Fibroblast of upper back skin (primary cell): ENCODE results near the gene SNHG17.
"Not testable (repeated sequence)": the region's sequence is repeated elsewhere in the genome, so short reads cannot be mapped to it uniquely, and the experiment has no call there.

Experiments
- DNase-seq: peaks from one replicate; pipeline ENCODE4 v3.0.0-alpha.2; 2013

Gene SNHG17

DNA sequence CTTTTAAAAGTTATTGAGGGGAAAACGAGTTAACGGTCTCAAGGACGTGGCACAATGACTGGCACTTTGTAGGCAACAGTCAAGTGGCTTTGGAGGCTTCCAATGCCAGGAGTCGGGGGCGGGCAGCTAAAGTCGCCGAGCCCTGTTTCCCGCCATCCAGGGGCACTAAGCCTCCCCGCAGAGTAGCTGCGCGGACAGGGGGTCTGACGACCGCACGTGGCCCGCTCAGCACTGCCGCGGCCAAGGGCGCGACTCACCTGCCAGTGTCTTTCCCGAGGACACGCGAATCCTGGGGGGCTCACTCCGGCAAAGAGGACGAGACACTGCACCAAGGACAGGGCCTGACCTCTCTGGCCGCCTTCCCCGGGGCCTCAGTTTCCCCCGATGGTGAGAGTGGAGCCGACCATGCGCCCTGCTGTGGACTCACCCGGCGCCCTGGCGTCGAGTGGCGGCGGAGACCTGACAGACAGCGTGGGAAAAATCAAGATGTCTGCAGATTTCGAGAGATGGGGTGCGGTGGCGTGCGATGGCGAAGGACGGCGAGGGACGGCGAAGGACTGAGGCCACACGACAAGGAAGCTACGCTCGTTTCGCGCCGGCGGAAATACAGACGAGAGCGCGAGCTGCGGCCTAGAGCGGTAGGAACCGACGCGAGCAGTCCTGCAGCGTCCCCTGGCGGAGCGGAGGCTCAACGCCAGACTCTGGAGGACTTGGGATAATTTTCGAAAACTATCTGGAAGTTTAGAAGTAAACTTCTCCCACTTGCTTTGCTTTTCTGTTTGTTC lies at the start of gene SNHG17:
SNHG17 (minus strand) TSS at position 559 of the 785 bp plus-strand sequence.
- DNase-seq: peak; percentile 91

DNA sequence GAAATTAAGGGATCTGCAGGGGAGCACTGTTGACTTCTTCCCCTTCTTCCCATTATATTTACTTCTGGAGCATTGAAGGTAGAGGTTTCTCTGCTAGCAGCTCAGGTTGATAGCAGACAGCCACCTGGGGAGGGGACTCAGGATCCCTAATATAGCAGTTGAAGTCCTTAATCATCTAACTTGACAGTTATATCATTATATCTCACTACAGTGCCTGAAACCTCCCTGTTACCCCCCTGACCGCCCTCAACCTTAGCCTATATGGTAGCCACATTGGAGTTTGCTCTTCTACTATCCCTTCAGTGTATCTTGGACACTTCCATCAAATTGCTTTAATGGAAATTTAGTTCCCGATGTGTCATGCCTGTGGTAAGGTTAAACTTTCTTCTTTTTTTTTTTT lies 44.5 kb upstream of the SNHG17 start:
- DNase-seq: no peak

DNA sequence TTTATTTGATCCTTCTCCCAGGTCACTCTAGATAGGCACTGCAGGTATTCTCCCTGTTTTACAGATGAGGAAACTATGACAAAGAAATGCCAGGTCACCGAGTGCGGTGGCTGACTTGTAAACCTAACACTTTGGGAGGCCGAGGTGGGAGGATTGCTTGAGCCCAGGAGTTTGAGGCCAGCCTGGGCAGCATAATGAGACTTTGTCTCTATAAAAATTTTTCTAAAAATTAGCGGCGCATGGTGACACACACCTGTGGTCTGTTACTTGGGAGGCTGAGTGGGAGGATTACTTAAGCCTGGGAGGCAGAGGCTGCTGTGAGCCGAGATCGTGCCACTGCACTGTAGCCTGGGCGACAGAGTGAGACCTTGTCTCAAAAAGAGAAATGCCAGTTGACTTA lies 42.6 kb upstream of the SNHG17 start:
- DNase-seq: no peak

DNA sequence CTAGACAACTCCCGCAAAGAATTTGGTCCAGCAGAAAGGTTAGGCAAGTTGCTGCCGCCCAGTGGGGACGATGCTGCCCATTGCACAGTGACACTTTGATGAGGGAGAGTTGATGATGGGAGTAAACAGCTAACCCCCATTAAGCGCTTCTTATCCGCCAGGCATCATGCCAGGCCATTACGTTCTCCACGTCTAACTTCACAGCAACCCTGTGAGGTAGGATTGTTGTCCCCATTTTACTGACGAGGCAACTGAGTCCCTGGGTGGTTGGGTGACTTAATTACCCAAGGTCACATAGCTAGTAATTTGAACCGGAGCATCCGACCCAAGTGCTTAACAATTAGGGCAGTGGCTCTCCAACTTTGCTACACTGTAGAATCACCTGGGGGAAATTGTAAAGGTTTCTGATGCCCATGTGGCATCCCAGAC lies 38.3 kb upstream of the SNHG17 start:
- peak; percentile 13 for DNase-seq

DNA sequence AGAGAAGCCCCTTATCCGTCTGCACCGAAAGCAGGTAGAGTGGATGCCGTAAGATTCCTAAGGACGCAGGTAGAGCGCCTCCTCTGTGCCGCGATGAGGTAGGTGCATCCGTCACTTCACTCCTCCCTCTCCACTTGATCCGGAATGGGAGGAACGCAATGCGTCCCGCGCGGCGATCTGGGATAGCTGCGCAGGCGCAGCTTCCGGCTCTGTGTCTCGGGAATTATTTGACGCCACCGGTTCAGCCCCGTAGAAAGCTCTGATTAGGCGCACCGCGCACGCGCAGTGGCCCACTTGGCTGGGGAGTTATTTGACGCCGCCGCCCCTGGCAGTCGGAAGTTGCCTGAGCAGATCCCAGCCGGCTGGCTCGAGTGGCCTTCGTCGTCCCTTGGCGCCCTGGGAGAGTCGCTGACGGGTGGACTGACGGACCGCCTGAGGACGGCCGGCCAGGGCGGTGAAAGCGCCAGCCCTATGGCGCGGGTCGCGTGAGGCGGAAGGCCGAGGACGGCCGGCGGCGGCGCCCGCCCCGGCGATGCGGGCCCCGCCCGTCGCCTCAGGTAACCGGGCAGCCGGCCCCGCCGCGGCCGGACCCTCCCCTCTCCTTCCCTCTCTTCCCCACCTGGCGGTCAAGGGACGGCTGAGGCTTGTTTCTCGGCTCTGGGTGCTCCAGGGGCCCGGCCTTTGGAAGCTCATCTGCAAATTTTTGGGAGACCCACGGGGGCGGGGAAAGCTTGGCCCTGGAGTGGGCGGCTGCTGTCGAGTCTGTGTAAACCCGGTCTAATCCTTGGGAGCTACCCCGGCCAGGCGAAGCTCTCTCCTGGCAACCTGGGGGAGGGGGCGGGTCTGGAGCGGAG lies 37.6 kb upstream of the SNHG17 start, which contains the start of gene RALGAPB:
RALGAPB (plus strand) TSS at position 331 of the 854 bp plus-strand sequence. CDS start 15,590 bp downstream, outside the sequence.
- DNase-seq: peak; percentile 98

DNA sequence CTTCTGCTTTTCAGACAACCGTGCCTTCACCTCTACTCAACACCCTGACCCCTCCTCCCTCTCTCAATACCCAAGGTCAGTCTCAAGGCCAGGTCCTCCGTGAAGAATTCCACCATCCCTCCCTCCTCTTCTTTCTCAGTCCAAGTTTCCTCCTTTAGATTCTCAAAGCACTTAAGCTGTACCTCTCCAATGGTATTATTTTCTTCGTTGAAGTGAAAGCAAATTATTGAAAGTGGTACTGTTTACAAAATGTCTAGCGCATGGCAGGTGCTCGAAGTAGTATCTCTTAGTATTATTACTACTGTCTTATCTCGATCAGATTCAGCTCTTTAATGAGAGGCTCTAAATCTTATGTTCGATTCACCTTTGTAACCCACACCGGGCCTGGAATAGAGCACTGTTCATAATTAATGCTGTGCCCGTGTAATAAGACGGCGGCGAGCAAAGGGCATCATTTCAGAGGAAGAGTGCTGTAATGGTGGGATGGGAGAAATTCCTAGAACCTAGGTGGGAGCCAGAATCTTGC lies 36.9 kb upstream of the SNHG17 start:
- DNase-seq: no peak

DNA sequence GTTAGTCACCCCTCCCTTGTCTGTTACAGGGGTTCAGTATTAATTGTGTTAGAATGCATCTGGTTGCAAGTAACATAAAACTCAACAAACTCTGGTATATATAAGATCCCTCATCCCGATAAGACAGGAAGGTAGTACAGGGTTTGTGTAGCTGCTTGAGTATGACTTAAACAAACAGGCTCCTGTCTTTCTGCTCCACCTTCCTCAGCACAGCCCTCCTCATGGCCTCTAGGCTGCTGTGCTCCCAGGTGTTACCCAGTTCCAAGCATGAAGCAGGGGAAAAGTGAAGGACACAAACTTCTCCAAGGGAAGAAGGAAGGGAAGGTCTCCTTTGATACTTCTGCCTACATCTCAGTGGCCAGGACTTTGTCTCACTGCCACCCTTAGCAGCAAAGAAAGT lies 36.1 kb upstream of the SNHG17 start:
- no peak for DNase-seq

DNA sequence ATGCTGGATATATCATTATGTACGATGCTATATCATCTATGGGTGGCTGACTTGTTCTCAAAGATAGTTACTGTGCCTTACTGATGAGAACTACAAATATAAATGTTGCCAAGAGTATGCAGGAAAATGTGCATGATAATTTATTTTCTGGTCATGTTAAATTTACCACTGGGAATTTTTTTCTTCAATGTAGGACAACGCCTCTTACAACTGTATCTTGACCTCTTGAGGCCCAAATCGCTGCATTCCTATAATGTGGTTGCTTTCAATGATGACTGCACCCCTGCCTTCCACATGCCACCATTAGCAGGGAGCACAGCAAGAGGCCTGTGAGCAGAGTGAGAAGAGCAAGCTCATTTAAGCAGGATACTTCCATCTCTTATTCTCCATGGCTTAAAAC lies 31.9 kb upstream of the SNHG17 start:
- DNase-seq: no peak

DNA sequence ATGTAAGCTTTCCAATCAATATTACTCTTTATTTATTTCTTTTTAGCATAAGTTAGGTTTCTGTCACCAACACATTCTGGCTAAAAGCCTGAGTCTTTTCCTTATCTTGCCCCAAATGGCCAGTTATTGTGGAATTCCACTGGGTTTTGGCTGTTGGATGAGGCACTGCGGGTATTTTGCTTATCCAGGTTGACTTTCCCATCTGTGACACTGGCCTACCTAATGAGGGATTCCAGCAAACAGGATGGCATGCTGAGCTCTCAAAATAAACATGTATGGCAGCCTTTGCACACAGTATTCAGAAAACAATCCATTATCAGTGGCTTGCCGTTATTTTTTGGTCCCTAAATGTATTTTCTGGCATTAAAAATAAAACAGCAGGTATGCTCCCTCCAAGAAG lies 31.0 kb upstream of the SNHG17 start:
- DNase-seq: no peak

DNA sequence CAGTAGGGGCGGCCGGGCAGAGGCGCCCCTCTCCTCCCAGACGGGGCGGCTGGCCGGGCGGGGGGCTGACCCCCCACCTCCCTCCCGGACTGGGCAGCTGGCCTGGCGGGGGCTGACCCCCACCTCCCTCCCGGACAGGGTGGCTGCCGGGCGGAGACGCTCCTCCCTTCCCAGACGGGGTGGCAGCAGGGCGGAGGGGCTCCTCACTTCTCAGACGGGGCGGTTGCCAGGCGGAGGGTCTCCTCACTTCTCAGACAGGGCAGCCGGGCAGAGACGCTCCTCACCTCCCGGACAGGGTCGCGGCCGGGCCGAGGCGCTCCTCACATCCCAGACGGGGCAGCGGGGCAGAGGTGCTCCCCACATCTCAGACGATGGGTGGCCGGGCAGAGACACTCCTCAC lies 26.4 kb upstream of the SNHG17 start:
- not testable (repeated sequence) for DNase-seq

DNA sequence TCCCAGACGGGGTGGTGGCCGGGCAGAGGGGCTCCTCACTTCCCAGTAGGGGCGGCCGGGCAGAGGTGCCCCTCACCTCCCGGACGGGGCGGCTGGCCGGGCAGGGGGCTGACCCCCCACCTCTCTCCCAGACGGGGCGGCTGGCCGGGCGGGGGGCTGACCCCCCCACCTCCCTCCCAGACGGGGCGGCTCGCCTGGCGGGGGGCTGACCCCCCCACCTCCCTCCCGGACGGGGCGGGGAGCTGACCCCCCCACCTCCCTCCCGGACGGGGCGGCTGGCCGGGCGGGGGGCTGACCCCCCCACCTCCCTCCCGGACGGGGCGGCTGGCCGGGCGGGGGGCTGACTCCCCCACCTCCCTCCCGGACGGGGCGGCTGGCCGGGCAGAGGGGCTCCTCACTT lies 26.0 kb upstream of the SNHG17 start:
- DNase-seq: not testable (repeated sequence)

DNA sequence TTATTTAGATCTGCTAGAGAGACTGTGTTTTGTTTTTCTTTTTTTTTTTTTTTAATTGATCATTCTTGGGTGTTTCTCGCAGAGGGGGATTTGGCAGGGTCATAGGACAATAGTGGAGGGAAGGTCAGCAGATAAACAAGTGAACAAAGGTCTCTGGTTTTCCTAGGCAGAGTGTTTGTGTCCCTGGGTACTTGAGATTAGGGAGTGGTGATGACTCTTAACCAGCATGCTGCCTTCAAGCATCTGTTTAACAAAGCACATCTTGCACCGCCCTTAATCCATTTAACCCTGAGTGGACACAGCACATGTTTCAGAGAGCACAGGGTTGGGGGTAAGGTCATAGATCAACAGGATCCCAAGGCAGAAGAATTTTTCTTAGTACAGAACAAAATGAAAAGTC lies 25.5 kb upstream of the SNHG17 start:
- not testable (repeated sequence) for DNase-seq

DNA sequence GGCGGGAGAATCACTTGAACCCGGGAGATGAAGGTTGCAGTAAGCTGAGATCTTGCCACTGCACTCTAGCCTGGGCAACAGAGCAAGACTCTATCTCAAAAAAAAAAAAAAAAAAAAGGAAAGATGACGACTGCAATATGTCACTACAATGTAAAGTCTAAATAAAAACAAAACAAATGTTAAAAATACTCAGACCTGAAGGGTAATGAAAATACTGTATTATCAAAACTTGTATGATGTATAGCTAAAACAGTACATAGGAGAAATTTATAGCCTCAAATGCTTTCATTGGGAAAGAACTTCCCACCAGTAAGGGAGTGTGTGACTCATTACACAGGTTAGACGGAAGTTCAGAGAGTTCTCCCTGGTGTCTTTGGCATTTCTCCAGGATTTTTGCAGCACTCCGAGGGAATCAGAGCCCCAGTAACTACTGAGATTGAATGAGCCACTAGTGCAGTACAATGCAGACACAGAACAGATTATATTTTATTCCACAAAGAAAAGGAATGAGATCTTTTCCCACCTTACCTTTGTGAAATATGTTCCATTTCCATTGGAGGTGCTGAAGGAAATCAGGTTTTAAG lies 25.0 kb upstream of the SNHG17 start:
- DNase-seq: peak; percentile 83

DNA sequence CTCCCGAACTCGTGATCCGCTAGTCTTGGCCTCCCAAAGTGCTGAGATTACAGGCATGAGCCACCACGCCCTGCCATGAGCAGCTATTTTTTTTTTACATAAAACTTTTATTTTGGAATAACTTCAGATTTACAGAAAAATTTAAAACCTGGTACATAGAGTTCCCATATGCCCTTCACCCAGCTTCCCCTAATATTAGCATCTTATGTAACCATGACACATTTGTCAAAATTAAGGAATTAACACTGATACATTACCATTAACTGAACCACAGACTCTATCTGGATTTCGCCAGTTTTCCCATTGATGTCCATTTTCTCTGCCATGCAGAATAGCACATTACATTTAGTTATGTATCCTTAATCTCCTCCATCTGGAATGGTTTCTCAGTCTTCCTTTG lies 23.2 kb upstream of the SNHG17 start:
- DNase-seq: no peak

DNA sequence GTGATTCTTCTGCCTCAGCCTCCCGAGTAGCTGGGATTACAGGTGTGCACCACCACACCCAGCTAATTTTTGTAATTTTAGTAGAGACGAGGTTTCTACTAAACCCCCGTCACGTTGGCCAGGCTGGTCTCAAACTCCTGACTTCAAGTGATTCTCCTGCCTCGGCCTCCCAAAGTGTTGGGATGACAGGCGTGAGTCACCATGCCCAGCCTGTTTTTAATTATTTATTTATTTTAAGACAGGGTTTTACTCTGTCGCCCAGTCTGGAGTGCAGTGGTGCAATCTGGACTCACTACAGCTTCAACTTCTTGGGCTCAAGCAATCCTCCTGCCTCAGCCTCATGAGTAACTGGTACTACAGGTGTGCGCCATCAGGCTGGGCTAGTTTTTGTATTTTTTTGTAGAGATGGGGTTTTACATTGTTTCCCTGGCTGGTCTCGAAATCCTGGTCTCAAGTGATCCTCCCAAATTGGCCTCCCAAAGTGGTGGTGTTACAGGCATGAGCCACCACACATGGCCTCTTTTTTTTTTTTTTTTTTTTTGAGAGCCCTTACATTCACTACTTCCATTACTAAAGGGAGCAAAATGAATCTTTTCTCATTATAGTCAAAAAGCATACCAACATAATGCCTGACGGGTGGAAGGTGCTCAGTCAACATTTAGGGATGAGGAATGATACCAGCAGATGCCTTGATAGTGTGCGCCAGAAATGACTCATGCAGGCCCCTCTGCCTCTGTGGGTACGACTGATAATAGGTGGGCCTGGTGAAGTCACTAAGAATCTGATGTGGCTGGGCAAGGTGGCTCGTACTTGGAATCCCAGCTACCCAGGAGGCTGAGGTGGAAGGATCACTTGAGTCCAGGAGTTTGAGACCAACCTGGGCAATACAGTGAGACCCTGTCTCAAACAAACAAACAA lies 19.7 kb upstream of the SNHG17 start:
- DNase-seq: no peak

DNA sequence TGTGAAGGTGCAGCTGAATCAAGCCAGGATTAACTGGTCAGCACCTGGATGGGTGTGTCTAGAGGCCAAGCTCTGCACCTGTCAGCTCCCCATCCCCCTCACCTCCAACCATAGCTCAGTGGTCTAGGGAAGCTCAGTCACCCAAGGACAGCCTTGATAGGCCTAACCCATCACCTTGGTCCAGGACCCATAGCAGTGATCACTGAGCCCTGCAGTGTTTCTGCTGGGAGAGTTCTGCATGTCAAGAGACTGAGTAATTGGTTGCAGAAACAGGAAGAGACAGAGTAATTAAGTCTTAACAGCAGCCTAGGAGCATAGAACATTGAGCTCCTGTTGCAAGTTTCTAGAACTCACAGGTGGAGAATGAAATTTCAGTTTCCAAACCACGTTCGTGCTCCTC lies 18.8 kb upstream of the SNHG17 start:
- no peak for DNase-seq

DNA sequence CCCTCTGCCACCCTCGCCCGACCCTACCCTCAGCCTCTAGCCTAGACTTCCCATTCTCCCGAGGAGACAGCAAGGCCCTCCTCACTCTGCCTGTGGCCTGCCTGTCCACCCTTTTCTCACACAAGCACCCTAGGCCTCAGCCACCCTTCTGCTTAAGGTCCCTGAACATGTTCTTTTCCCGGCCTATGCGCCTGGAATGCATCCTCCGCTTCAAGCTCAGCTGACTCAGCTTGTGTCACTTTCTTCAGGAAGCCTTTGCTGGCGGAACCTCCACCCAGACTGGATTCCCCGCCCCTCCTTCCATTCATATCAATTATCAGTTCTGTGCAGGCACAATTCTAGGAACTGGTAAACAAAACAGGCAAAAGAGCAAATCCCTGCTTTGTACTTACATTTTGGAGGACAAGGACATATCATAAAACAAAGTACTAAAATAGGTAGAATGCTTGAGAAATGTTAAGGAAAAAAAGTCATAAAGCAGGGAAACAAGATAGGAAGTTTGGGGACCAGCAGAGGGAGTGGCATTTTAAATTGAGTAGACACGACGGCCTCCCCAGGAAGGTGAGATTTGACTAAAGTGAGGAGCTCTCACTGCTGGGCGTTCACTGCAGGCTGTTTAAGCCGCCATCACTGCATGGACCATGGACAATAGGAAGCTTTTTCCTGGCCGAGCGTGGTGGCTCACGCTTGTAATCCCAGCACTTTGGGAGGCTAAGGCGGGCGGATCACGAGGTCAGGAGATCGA lies 17.9 kb upstream of the SNHG17 start:
- DNase-seq: peak; percentile 44

DNA sequence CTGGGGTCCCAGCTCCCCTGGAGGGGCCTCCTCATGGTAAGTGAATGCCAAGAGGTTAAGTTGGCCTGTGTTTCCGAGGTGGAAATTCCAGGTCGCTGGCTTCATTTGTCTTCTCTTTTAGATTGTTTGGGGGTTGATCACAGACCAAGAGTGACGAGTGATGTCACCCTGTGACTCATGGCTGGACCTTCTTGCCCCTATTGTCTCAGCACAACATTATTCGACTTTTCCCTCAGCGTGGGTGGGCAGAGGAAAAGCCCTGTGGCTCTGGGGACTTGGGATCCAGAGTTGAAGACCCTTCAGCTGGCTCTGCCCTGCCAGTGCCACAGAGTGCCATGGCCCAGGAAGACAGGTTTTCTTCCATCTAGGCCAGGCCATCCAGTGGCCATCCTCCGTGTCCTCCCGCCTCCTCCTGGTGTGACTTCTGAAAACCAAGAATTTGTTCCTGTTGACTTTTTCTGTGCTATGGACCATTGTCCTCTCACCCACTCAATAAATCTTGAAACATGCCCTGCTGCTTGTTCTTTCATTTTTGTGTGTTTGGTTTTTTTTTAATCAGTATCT lies 15.4 kb upstream of the SNHG17 start:
- peak; percentile 23 for DNase-seq

DNA sequence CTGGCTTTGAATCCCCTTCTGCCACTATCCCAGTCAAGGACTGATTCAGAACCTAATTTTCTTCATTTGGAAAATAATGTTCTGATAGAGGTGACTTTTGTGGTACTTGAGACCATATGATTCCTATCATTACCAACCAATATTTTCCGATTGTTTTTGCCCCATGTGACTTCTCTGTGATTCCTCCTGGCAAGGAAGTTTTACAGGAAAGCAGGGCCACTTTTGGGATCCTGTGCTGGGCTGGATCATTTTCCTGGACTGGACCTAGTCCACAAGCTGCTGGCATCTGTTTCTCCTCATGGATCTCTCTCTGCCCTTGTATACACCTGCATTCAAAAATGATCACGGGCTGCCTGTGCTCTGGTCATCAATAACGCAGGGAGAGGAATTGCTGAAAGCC lies 13.9 kb upstream of the SNHG17 start:
- DNase-seq: no peak

DNA sequence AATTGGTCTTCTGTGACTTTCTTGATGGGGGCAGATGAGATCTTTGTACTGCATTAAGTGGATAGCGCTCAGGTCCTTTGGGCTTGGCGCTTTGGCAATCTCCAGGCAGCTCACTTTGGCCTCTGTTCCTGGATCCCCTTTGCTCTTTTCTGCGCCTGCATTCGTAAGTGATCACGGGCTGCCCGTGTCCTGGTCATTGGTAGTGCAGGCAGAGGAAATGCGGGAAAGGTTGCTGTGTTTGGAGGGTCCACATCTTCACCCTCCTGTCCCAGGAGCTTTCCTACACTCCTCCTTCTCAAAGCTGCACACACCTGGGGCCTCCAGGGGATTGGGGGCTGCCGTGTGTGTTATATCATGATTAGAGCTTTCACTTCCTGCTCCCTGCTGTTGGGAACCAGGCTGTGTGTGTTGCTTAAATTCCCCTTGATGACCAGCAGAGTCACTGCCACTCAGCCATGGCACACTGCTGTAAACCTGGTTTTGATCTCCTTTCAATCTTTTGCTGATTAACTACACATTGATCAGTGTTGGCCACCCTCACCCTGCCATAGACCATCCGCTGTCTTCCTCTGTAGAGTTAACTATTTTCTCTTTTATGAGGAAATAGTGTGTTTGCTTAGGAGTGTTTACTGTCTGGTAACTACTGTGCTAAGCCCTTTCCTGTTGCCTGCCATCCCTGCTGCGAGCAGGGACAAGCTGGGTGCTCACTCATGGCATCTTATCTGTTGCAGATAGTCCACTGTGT lies 13.0 kb upstream of the SNHG17 start:
- DNase-seq: no peak
